HG03039 (cell line): Measurements from ENCODE around the gene CCDC196.

Source experiments
- ATAC-seq: cut with Tn5 transposase; IDR thresholded peaks from one replicate; pipeline ENCODE4 v1.9.1; 2021; ENCODE audit warnings: mild to moderate bottlenecking, moderate library complexity; ENCODE audit not compliant: unreplicated experiment

Gene CCDC196, protein sequence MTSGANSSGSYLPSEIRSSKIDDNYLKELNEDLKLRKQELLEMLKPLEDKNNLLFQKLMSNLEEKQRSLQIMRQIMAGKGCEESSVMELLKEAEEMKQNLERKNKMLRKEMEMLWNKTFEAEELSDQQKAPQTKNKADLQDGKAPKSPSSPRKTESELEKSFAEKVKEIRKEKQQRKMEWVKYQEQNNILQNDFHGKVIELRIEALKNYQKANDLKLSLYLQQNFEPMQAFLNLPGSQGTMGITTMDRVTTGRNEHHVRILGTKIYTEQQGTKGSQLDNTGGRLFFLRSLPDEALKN

GRCh38 chr14:66485910-66486421, at the start of gene CCDC196:
CCDC196 (plus strand) TSS chr14:66486371; CDS start chr14:66486503, 132 bp downstream.
- no peak for ATAC-seq

DNA sequence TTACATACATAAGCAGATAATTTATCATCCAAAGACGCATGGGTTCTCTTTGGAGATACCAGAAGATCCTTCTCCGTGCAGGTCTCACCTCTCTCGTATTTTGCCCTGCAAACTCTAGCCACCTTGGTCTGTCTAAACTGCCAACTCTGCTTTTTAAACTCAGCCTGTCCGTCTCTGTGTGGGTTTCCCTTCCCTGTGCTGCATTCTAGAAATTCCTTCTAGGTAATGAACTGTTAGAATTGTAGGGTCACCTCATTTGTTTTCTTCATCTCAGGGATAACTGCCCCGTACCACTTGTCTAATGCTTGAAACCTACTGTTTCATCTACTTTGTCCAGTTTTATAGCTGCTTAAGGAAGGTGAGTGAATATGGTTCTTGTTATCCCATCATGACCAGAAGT, 45.4 kb upstream of the CCDC196 start:
- ATAC-seq = no peak

DNA sequence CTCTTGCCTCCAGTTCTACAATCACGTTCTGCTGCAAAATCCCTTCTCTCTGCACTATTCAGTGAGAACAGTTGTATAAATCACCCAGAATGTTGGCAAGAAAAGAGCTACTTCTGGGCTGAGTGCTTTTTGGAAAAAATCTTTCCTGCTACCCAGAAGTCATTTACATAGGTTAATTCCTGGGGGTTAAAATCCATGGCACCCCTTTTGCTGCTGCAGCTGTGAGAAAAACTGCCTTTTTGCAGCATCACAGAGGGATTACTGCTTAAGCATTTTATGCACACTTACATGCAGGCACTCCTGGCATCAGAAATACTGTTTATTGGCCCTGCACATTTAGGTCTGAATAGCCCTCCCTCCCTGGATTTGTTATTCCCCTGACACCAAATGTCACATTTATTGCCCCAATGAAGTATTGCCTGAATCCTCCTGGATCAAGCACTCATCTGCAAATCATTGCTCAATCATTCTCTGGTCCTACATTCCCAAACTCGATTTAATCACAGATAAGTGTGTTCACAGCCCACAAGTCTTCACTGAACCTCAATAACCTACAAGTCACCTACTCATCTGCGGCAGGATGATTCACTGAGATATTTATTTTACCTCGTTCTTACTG, 43.1 kb upstream of the CCDC196 start:
- no peak for ATAC-seq

GRCh38 chr14:66443785-66444184, 42.4 kb upstream of the CCDC196 start:
- no peak for ATAC-seq

GRCh38 chr14:66444271-66444927, 41.8 kb upstream of the CCDC196 start:
- no peak for ATAC-seq

GRCh38 chr14:66445936-66446335, 40.2 kb upstream of the CCDC196 start:
- no peak for ATAC-seq

DNA sequence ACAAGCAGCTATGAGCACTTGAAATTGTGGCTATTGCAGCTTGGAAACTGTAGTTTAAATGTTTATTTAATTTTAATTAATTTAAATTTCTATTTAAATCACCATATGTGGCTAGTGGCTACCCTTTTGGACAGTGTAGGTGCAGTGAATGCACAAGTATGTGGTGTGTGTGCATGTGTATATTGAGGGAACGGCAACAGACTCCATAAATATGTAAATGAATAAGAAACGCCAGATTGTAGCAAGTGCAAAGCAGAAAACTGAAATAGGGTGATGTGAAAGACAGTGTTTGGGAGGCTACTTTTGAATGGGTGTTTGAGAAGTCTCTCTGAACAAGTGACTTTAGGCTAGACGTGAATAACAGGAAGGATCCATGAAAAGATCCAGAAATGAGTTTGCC, 32.7 kb upstream of the CCDC196 start:
- ATAC-seq = no peak

DNA sequence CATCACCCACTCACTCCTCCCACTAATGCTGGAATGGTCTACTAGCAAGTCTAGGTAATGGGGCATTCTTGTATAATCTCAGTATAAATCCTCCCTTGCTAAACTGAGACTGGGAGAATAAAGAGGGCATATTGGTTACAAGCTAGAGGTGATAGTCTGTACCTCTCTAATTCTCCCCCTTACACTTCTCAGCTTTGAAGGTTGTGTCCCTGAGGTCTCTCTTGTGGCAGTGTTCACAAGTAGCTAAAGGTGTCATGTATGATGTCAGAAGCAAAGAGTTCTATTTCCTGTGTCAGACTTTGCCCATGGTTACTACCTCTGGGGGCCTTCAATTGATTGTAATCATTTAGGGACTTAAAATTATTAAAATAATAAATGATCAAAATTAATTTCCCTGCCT, 26.6 kb upstream of the CCDC196 start:
- no peak for ATAC-seq

- no peak for ATAC-seq
Observed at GRCh38 chr14:66464261-66464660, 21.9 kb upstream of the CCDC196 start.

DNA sequence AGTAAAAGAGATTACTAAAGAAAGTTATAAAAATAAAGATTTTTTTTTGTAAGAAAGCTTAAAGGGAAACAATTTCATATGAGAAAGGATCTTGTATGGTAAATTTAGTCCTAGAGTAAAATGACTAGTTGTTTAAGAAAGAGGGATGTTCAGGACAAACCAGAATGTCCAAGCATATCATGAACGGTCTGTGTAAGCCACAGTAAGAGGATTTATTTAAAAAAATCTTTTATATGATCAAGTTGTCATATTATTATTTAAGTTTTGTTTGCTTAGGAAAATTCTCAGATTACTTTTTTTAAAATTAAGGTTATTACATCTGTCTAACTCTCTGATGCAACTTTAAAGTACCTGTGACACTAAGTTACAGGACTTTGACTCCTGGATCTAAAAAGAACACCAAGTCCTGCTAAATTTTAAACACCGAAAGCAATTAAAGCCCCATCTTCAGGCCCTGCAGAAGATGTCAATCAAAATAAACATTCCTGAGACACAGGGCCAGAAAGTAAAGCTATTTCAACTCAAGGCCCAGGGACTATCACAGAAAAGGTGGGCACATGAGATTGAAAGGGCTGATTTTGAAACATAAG, 17.3 kb upstream of the CCDC196 start:
- no peak for ATAC-seq

GRCh38 chr14:66471584-66471983, 14.6 kb upstream of the CCDC196 start:
- ATAC-seq = no peak

DNA sequence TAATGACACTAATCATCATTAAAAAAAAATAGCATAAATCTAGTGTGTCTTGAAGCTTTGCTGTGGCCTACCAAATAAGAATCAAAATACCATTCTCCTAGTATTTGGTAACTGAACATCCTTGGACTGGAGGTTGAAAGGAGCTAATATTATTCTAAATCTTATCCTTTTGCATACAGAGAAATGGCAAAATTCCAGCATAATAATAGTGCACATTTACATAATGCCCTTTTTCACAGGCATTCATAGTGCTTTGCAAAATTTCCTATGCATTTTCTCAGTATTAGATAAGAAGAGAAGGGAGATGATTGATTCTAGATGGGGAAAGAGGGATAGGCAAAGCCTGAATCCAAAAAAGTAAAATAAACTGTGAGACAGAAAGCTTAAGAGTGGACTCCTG, 13.9 kb upstream of the CCDC196 start:
- ATAC-seq = no peak

DNA sequence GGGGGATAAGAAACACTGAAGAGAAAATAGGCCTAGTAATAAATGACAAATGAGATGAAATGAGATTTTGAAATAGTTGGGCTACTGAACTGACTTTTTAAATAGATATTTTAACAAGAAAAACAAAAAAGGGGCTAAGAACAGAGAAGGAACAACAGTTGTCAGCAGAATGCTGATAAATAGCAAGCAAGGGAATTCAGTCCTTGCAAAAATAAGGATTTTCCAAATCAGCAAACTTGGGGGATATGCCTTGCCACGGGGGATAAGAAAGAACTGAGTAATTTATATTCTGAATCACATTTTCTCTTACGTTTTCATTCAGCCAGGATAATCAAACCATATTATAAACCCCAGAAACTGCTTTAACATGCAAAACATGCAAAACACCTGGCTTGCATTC, 12.9 kb upstream of the CCDC196 start:
- ATAC-seq = no peak

DNA sequence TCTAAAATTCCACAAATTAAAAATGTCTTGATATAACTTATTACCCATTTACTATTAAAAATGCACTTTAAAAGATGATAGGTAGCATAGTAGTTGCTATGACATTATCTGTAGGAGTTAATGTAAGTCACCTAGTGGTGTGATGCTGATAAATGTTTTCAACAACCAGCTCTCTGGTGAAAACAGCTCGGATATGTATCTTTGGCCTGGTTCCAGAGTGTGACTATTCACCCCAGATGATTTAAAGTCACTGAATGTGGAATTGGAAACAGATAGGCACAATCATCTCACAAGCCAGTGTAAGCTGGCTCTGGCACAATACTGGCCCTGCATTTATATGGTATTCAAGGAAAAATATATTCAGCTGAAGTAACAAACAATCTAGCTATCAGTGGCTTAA, 9.2 kb upstream of the CCDC196 start:
- no peak for ATAC-seq

DNA sequence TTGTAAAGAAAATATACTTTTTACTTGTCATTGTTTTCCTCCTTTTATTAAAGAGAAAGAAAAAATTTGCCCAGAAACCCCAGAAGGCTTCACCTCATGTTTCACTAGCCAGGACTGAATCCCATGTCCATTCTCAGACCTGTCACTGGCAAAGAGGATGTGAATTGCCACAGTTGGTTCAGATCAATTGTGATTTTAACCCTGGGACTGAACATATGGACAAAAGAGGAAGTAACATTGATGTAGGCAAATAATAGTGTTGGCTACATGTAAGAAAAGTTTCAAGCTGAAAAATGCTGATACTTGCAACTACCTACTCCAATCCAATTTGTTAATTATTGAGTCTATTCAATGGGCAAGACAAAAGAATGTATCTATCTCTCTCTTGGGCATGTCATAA, 8.6 kb upstream of the CCDC196 start:
- no peak for ATAC-seq

GRCh38 chr14:66482873-66483272, 3.3 kb upstream of the CCDC196 start:
- no peak for ATAC-seq

DNA sequence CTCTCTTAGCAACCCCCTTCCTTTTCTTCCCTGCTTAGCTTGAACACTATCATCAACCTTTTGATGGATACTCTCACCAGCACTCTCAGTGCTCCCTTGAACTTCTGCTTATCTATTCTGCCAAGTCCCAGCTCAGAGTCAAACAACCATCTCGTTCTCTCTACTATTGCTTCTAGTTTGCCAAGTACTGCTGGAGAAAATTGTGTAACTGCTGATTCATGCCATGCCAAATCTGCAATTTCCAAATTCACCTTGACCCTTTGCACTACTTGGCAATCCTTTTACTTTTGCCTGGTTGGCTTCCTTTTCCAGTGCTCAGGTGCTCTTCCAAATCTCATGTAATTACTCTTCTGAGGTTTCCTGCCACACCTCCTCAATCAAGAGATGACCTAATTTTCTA, 2.8 kb upstream of the CCDC196 start:
- no peak for ATAC-seq

- no peak for ATAC-seq
Observed at GRCh38 chr14:66485029-66485428, 1.1 kb upstream of the CCDC196 start.

GRCh38 chr14:66487164-66487563, 993 bp downstream of the CCDC196 start:
- ATAC-seq = no peak

DNA sequence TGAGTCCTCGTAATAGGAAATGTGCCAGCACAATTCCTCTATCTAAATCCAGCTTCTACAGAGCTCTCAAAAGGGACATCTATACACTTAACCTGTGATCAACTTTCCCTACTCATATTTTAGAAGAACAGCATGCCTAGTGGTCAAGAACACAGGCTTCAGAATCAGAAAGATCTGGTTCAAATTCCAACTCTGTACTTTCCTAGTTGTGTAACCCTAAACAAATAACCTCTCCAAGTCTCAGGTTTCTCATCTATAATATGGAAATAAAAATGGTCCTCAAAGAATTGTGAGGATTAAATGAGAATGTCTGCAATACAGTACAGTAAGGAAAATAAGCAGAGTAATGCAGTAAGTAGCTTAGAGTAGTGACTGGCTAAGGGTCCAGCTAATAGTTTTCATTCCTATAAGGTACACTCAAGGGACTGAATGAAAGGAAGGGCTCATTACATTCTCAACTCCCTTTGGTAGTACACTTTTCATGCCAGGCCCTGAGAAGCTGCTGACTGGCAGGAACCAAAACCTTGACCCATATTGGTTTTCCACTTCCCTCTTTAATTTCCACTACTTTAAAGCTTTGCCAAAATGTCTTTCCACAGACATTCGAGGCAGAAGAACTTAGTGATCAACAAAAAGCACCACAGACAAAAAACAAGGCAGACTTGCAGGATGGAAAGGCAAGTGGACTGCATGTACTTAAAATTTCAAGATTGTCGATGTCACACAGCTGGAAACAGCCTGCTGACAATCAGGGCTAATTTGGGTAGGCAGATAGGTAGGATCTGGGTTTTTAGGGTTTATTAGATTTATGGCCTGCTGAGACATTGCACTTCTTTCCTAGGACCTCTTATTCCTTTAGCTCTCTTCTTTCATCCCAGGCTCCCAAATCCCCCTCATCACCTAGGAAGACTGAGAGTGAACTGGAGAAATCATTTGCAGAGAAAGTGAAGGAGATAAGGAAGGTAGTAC, 4.3 kb downstream of the CCDC196 start:
- ATAC-seq = no peak

GRCh38 chr14:66493750-66494149, 7.6 kb downstream of the CCDC196 start:
- ATAC-seq = no peak
